BJ (cell line): ENCODE measurements around the gene FGGY. TPM values are rescaled to one million over a fixed set of nuclear protein-coding genes. Genes with fewer than 3 reads are reported as not detected.

ENCODE experiments used
- CTCF ChIA-PET: fragments of 350-600 bp; formaldehyde crosslinking; extraction: SDS; loops from one replicate; lab custom pipeline; 2021; ENCODE audit warnings: antibody characterized with exemption, inconsistent platforms; lab: Yijun Ruan, JAX
- POLR2A ChIA-PET: fragments of 300-600 bp; sonication (Branson Sonifier 250); formaldehyde crosslinking; extraction: SDS; loops from one replicate; lab custom pipeline; 2021; ENCODE audit warnings: antibody characterized with exemption; lab: Charles Lee
- DNase-seq: peaks from one replicate; pipeline ENCODE4 v3.0.0-alpha.2; 2011; ENCODE audit warnings: low read depth
- H3K27me3 ChIP-seq: 2 replicates; pipeline ENCODE4 v1.6.0; 2011; ENCODE audit warnings: low read length; ENCODE audit not compliant: control insufficient read depth, insufficient read depth
- H3K36me3 ChIP-seq: 2 replicates; pipeline ENCODE4 v1.5.1; 2011; ENCODE audit warnings: low read length; ENCODE audit not compliant: control insufficient read depth, insufficient read depth
- H3K4me3 ChIP-seq: 2 replicates; pipeline ENCODE4 v1.5.1; 2011; ENCODE audit warnings: low read depth, mild to moderate bottlenecking, control low read depth, low read length
- CTCF ChIP-seq: IDR thresholded peaks from 2 replicates; pipeline ENCODE4 v1.5.1; 2011; ENCODE audit warnings: low read depth, mild to moderate bottlenecking, control low read depth, inconsistent platforms, low read length, moderate library complexity; ENCODE audit not compliant: insufficient read depth
- polyA plus RNA-seq: library from polyadenylated mRNA; depleted of rRNA; stranded (reverse); fragments of >200 nt; gene quantifications from 2 replicates; pipeline ENCODE4 v1.2.3, GENCODE V29; 2011

FGGY gene
- polyA plus RNA-seq, 1 experiment: 9.9 TPM

DNA sequence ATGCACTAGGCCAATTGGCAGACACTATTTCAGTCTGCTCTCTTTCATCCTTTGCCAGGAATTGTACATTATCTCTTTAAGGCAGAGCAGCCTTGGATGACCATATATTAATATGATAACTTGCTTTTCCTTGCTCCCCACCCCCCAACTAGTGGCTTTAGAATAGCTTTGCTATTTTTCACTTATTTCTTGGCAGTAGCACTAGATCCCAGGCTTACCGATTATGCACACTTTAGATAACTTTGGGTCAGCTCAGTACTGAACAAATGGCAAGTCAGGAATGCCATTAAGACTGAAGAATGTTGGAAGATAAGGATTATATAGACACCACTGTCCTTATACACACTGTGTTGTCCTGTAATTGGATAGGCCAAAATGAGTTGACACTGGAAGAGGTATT lies 146.4 kb downstream of the FGGY start:
- Histone ChIP-seq H3K4me3 (no peak overlapping the region), H3K27me3 (no peaks in the 10 kb centered on the region), H3K36me3 (no peaks in the 10 kb centered on the region; the same call in 1 of the 2 replicates)
- ChIA-PET POLR2A (no interaction called here), CTCF (interaction anchor here (0.7 kb wide), 1 partner anchor 35 kb away, joined by 3 read pairs; no protein-coding TSS in a partner anchor)
- DNase-seq: no peak
- TF ChIP-seq CTCF: no peak

DNA sequence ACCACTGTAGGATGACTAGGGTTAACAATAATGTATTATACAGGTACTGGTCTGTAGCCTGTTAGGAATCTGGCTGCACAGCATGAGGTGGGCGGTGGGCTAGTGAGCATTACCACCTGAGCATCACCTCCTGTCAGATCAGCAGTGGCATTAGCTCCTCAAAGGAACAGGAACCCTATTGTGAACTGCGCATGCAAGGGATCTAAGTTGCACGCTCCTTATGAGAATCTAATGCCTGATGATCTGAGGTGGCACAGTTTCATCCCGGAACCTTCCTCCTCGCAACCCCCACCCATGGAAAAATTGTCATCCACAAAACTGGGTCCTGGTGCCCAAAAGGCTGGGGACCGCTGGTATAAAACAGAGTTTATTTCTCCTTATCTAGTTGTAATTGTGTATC lies 147.6 kb downstream of the FGGY start:
- Histone ChIP-seq H3K4me3 (no peak overlapping the region), H3K27me3 (no peaks in the 10 kb centered on the region), H3K36me3 (no peaks in the 10 kb centered on the region; the same call in 1 of the 2 replicates)
- no peak for TF ChIP-seq CTCF
- ChIA-PET POLR2A (no interaction called here), CTCF (interaction anchor here (1.2 kb wide), 1 partner anchor 37 kb away, joined by 4 read pairs; no protein-coding TSS in a partner anchor)
- DNase-seq: no peak

DNA sequence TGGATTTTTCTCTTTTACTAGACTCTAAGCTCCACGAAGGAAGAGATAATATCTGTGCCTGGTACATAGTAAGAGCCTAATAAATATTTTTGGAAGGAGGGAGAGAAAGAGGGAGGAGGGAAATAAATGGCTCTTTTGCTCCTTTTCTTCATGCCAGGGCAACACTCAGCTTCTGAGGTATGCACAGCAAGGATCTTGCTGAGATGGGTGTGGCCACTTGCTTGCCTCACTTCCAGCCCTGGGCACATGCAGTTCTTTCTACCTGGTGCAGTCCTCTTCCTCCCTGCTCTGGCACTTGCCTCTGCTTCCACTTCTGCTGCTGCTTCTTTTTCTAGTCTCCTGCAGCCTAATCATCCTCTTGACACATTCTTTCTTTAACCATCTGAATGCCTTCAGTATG lies 148.1 kb downstream of the FGGY start:
- no peak for DNase-seq
- CTCF ChIA-PET: interaction anchor here (1.1 to 1.2 kb wide), 3 partner anchors 14 to 38 kb away, joined by 3 to 4 read pairs (median 3); no protein-coding TSS in a partner anchor
- TF ChIP-seq CTCF: no peak
- no peaks in the 10 kb centered on the region for H3K27me3 ChIP-seq
- no peak overlapping the region for H3K4me3 ChIP-seq
- no peaks in the 10 kb centered on the region; the same call in 1 of the 2 replicates for H3K36me3 ChIP-seq
- POLR2A ChIA-PET: no interaction called here

GRCh38 chr1:59446257-59446901 lies 149.5 kb downstream of the FGGY start:
- ChIA-PET POLR2A (no interaction called here), CTCF (interaction anchor here (0.7 to 1.4 kb wide), 4 partner anchors 13 to 253 kb away, joined by 3 read pairs; no protein-coding TSS in a partner anchor)
- Histone ChIP-seq H3K4me3 (no peak overlapping the region), H3K27me3 (no peaks in the 10 kb centered on the region), H3K36me3 (no peaks in the 10 kb centered on the region; the same call in 1 of the 2 replicates)
- DNase-seq: no peak
- TF ChIP-seq CTCF: no peak

- POLR2A ChIA-PET: no interaction called here
- CTCF ChIA-PET: no interaction called here
- Histone ChIP-seq H3K27me3 (no peaks in the 10 kb centered on the region), H3K36me3 (no peaks in the 10 kb centered on the region; the same call in 1 of the 2 replicates), H3K4me3 (no peak overlapping the region)
- no peak for TF ChIP-seq CTCF
- no peak for DNase-seq
These were observed 155.1 kb downstream of the FGGY start for GRCh38 chr1:59452026-59452425.
